Measurements from ENCODE around the gene PTGIS. TPM values are rescaled to one million over a fixed set of nuclear protein-coding genes. Genes with fewer than 3 reads are reported as not detected.

The PTGIS gene
- total and polyA plus RNA-seq, 10 donors: 0.15 to 1.6 (median 0.92) TPM

DNA sequence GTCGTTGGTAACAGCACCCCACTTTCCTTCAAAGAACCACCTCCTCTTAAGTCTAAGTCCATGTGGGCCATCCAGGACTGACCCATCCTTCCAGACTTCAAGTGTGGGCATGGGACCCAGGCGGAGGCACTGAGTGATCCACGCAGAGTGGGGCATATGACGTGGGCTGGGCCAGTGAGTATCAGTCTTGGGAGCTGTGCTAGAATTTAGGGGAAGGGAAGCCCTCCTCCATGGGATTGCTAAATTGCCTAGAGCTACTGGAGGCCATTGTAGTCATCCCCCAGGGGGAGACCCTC lies 50.2 kb downstream of the PTGIS start:
- Histone ChIP-seq H3K27ac (no peak overlapping the region), H3K4me1 (no peaks in the 10 kb centered on the region), H3K9me3 (no peaks in the 10 kb centered on the region), H3K4me3 (no peak overlapping the region), H3K36me3 (no peaks in the 10 kb centered on the region), H3K27me3 (replicated peaks in 1 of 7) (peaks cover 0 to 35% (median 0%) of the 10 kb centered on the region in 7 donors)
- intact Hi-C loops (cut with DNase I; ENCODE audit: low total_unique reads): no loop called here
- TF ChIP-seq, protein P1, sequence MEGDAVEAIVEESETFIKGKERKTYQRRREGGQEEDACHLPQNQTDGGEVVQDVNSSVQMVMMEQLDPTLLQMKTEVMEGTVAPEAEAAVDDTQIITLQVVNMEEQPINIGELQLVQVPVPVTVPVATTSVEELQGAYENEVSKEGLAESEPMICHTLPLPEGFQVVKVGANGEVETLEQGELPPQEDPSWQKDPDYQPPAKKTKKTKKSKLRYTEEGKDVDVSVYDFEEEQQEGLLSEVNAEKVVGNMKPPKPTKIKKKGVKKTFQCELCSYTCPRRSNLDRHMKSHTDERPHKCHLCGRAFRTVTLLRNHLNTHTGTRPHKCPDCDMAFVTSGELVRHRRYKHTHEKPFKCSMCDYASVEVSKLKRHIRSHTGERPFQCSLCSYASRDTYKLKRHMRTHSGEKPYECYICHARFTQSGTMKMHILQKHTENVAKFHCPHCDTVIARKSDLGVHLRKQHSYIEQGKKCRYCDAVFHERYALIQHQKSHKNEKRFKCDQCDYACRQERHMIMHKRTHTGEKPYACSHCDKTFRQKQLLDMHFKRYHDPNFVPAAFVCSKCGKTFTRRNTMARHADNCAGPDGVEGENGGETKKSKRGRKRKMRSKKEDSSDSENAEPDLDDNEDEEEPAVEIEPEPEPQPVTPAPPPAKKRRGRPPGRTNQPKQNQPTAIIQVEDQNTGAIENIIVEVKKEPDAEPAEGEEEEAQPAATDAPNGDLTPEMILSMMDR (IDR thresholded peaks at IDR 0.05 in 8 of 11, conservative IDR thresholded peaks at IDR 0.05 in 3 of 11): no peak
- TF ChIP-seq POLR2AphosphoS5 (IDR thresholded peaks at IDR 0.05): no peak
- no peak for TF ChIP-seq POLR2A (IDR thresholded peaks at IDR 0.05)
- no peak for DNase-seq
- WGBS, 5 donors: 89 to 96% (median 92%) methylated on average over 4 of the region's 4 CpGs

DNA sequence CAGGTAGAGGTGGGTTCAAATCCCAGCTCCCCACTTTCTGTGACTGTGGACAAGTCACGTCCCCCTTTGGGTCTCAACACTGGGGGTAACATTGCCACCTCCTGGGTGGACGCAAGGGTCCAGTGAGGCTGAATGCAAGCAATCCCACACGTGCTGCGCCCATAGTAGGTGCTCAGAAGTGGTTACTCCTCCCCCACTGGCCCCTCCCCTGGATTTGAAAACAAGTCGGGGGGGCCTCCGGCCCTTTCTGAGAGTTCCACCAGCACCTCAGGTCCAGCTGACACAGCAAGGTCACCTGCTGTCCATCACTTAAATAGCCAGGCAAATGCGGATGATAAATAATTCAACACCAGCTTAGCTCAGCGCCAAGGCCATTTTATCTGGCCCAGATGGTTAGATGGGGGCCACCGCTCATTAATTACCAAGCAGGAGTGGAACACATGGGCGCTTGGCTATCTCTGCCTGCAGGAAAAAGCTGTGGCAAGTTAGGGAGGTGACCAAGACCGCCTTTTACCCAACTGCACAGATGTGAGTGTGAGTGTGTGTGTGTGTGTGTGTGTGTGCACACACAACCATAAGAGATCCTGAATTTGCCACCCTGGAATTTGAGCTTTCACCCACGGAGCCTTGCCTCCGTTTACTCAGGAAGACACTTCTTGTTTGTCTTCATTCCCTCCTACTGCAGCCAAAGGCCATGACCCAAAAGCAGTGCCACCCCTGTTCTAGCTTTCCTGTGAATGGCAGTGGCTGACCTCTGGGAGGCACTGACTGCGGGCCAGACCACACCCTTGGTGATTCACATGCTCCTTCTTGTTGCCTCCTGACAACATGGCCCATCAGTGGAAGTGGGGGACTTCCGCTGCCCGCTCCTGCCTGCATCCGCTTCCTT lies 50.8 kb downstream of the PTGIS start:
- intact Hi-C loops (cut with DNase I; ENCODE audit: low total_unique reads): no loop called here
- H3K36me3 ChIP-seq: no peaks in the 10 kb centered on the region
- no peak overlapping the region for H3K27ac ChIP-seq
- H3K4me1 ChIP-seq: no peaks in the 10 kb centered on the region
- TF ChIP-seq POLR2A (IDR thresholded peaks at IDR 0.05): no peak
- no peak for TF ChIP-seq POLR2AphosphoS5 (IDR thresholded peaks at IDR 0.05)
- TF ChIP-seq, protein P1 (IDR thresholded peaks at IDR 0.05 in 8 of 11, conservative IDR thresholded peaks at IDR 0.05 in 3 of 11): no peak
- no peaks in the 10 kb centered on the region for H3K9me3 ChIP-seq
- DNase-seq: no peak
- no peak overlapping the region for H3K4me3 ChIP-seq
- WGBS, 5 donors: 74 to 82% (median 77%) methylated on average over 11 to 17 of the region's 17 CpGs
- peaks cover 0 to 40% (median 0%) of the 10 kb centered on the region in 7 donors for H3K27me3 ChIP-seq (replicated peaks in 1 of 7)

DNA sequence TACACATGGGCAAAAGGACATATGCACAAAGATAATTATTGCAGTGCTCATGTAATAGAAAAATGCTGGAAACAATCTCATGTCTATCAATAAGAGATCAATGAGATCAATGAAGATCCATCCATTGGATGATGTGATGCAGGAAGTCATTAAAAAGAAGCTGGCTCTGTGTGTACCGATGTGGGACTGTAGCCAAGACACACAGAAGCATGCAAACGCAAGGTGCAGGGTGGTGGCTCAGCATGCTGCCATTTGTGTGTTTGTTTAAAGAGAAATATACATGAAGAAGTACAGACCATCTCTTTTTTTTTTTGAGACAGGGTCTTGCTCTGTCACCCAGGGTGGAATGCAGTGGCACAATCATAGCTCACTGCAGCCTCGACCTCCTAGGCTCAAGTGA lies 52.4 kb downstream of the PTGIS start:
- DNase-seq: no peak
- H3K4me3 ChIP-seq: no peak overlapping the region
- H3K27me3 ChIP-seq (replicated peaks in 1 of 7): peaks cover 0 to 52% (median 0%) of the 10 kb centered on the region in 7 donors
- WGBS, 5 donors: 55 to 66% (median 61%) methylated on average over 3 of the region's 3 CpGs
- intact Hi-C loops (cut with DNase I; ENCODE audit: low total_unique reads): no loop called here
- H3K27ac ChIP-seq: no peak overlapping the region
- H3K9me3 ChIP-seq: no peaks in the 10 kb centered on the region
- TF ChIP-seq POLR2A (IDR thresholded peaks at IDR 0.05) (no peak), POLR2AphosphoS5 (IDR thresholded peaks at IDR 0.05) (no peak)
- TF ChIP-seq, protein P1 (IDR thresholded peaks at IDR 0.05 in 8 of 11, conservative IDR thresholded peaks at IDR 0.05 in 3 of 11): no peak
- H3K36me3 ChIP-seq: no peaks in the 10 kb centered on the region
- H3K4me1 ChIP-seq: no peaks in the 10 kb centered on the region

DNA sequence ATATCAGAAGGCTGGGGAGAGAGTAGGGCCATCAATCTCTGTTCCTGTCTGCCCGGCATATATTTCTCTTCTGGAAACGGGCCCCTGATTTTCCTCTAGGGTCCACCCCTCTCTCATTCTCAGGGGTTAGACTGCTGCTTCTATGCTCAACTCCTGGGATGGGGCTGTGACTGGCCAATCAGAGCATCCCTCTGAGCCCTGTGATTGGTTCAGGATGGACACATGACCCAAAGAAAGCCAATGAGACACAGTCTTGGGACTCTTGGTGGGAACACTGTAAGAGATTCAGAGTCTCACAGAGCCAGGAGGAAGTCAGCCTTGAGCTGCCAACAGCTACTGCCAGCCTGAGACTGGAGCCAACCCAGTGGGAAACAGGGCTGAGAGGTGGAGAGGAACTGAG lies 54.4 kb downstream of the PTGIS start:
- TF ChIP-seq POLR2A (IDR thresholded peaks at IDR 0.05) (no peak), POLR2AphosphoS5 (IDR thresholded peaks at IDR 0.05) (no peak)
- TF ChIP-seq, protein P1 (IDR thresholded peaks at IDR 0.05 in 8 of 11, conservative IDR thresholded peaks at IDR 0.05 in 3 of 11): no peak
- Histone ChIP-seq H3K4me1 (no peaks in the 10 kb centered on the region), H3K4me3 (no peak overlapping the region), H3K27ac (no peak overlapping the region), H3K9me3 (no peaks in the 10 kb centered on the region), H3K27me3 (replicated peaks in 1 of 7) (peaks cover 0 to 70% (median 6%) of the 10 kb centered on the region in 7 donors), H3K36me3 (no peaks in the 10 kb centered on the region)
- 79 to 87% (median 83%) methylated on average over 2 of the region's 2 CpGs for WGBS, 5 donors
- intact Hi-C loops (cut with DNase I; ENCODE audit: low total_unique reads): no loop called here
- DNase-seq: no peak
